IMR-90 (cell line): Measurements from ENCODE around the gene VPS26A. TPM values are rescaled to one million over a fixed set of nuclear protein-coding genes. Genes with fewer than 3 reads are reported as not detected.

Source experiments
- ATAC-seq: fragments of 200-7000 bp; cut with Tn5 transposase; 2 replicates; pipeline ENCODE4 v1.9.1; 2020; ENCODE audit warnings: low read depth, mild to moderate bottlenecking, moderate library complexity
- BruUV-seq: library from RNA; stranded (reverse); fragments of 400-500 nt; replicated peaks from 2 replicates; lab custom pipeline; 2021; lab: Mats Ljungman, UMichigan
- CTCF ChIA-PET: fragments of 300-600 bp; formaldehyde crosslinking; extraction: SDS; loops from one replicate; lab custom pipeline; 2021; ENCODE audit warnings: antibody characterized with exemption; lab: Yijun Ruan, JAX
- POLR2A ChIA-PET: fragments of 300-600 bp; sonication (Branson Sonifier 250); formaldehyde crosslinking; loops from one replicate; lab custom pipeline; 2022; ENCODE audit warnings: antibody characterized with exemption; ENCODE audit not compliant: unreplicated experiment; lab: Charles Lee
- DNase-seq: peaks from one replicate; pipeline ENCODE4 v3.0.0; 2013
- H2AFZ ChIP-seq: replicated peaks from 2 replicates; pipeline ENCODE3; 2013; ENCODE audit warnings: low read length, mild to moderate bottlenecking; ENCODE audit not compliant: poor library complexity
- H2AK5ac ChIP-seq: 2 replicates; pipeline ENCODE4 v1.6.1; 2013; ENCODE audit warnings: low read depth, low read length, inconsistent platforms
- H2AK9ac ChIP-seq: replicated peaks from 2 replicates; pipeline ENCODE3; 2013; ENCODE audit warnings: mild to moderate bottlenecking, low read depth, low read length, moderate library complexity; ENCODE audit not compliant: poor library complexity
- H2BK120ac ChIP-seq: 2 replicates; pipeline ENCODE4 v1.6.1; 2013; ENCODE audit warnings: low read depth, low read length, inconsistent platforms
- H2BK15ac ChIP-seq: 3 replicates; pipeline ENCODE4 v1.6.1; 2013; ENCODE audit warnings: low read depth, low read length, inconsistent platforms
- H2BK20ac ChIP-seq: 2 replicates; pipeline ENCODE4 v1.6.1; 2013; ENCODE audit warnings: low read depth, mild to moderate bottlenecking, inconsistent platforms, low read length, moderate library complexity
- H2BK5ac ChIP-seq: 2 replicates; pipeline ENCODE4 v1.6.1; 2013; ENCODE audit warnings: mild to moderate bottlenecking, low read depth, low read length, inconsistent platforms; ENCODE audit not compliant: poor library complexity, severe bottlenecking
- H3K14ac ChIP-seq: replicated peaks from 2 replicates; pipeline ENCODE4 v1.6.1; 2013; ENCODE audit warnings: low read depth, low read length, inconsistent platforms
- H3K18ac ChIP-seq: 2 replicates; pipeline ENCODE4 v1.6.1; 2013; ENCODE audit warnings: low read depth, low read length, control low read depth
- H3K23ac ChIP-seq: 2 replicates; pipeline ENCODE4 v1.6.1; 2013; ENCODE audit warnings: low read depth, low read length, inconsistent platforms
- H3K27ac ChIP-seq: 2 replicates; pipeline ENCODE4 v1.5.1; 2013; ENCODE audit warnings: mild to moderate bottlenecking, control low read depth, low read length; ENCODE audit not compliant: insufficient read depth
- H3K27me3 ChIP-seq: 2 replicates; pipeline ENCODE4 v1.6.1; 2013; ENCODE audit warnings: low read length; ENCODE audit not compliant: control insufficient read depth, insufficient read depth
- H3K36me3 ChIP-seq: 2 replicates; pipeline ENCODE4 v1.6.1; 2013; ENCODE audit warnings: low read length, mixed read lengths; ENCODE audit not compliant: control insufficient read depth, insufficient read depth
- H3K4ac ChIP-seq: 2 replicates; pipeline ENCODE4 v1.6.1; 2013; ENCODE audit warnings: low read depth, low read length, inconsistent platforms
- H3K4me1 ChIP-seq: 2 replicates; pipeline ENCODE4 v1.6.1; 2013; ENCODE audit warnings: low read length, mixed read lengths; ENCODE audit not compliant: control insufficient read depth, insufficient read depth
- H3K4me2 ChIP-seq: 2 replicates; pipeline ENCODE4 v1.6.1; 2013; ENCODE audit warnings: low read depth, mild to moderate bottlenecking, control low read depth, low read length, moderate library complexity
- H3K4me3 ChIP-seq: 2 replicates; pipeline ENCODE4 v1.5.1; 2013; ENCODE audit warnings: low read depth, mild to moderate bottlenecking, control low read depth, low read length, moderate library complexity; ENCODE audit not compliant: insufficient read depth
- H3K56ac ChIP-seq: 2 replicates; pipeline ENCODE4 v1.6.1; 2013; ENCODE audit warnings: low read length, inconsistent platforms; ENCODE audit not compliant: insufficient read depth; ENCODE audit errors: extremely low read depth
- H3K79me1 ChIP-seq, 2 experiments: 2 replicates each; pipeline ENCODE4 v1.6.1; 2013; ENCODE audit warnings: low read length in 2 of 2, inconsistent platforms in 1 of 2, low read depth in 1 of 2
- H3K9ac ChIP-seq: 2 replicates; pipeline ENCODE4 v1.6.1; 2013; ENCODE audit warnings: low read depth, low read length, control low read depth
- H3K9me1 ChIP-seq: 2 replicates; pipeline ENCODE4 v1.6.1; 2013; ENCODE audit warnings: low read length, inconsistent platforms; ENCODE audit not compliant: insufficient read depth
- H3K9me3 ChIP-seq: 2 replicates; pipeline ENCODE4 v1.6.1; 2013; ENCODE audit warnings: low read length; ENCODE audit not compliant: control insufficient read depth, insufficient read depth
- H4K20me1 ChIP-seq: 2 replicates; pipeline ENCODE4 v1.6.1; 2013; ENCODE audit warnings: low read length, inconsistent platforms; ENCODE audit not compliant: insufficient read depth
- H4K5ac ChIP-seq: 2 replicates; pipeline ENCODE4 v1.6.1; 2013; ENCODE audit warnings: mild to moderate bottlenecking, low read depth, low read length, control low read depth
- H4K8ac ChIP-seq, 2 experiments: 2 replicates each; pipeline ENCODE4 v1.6.1; 2013; ENCODE audit warnings: low read depth in 2 of 2, low read length in 2 of 2, control low read depth in 1 of 2, inconsistent platforms in 1 of 2
- H4K91ac ChIP-seq: 2 replicates; pipeline ENCODE4 v1.6.1; 2013; ENCODE audit warnings: low read depth, low read length, inconsistent platforms; ENCODE audit not compliant: insufficient read depth
- BHLHE40 ChIP-seq: fragments of 150-350 bp; IDR thresholded peaks from 2 replicates; pipeline ENCODE4 v1.6.1; 2016; ENCODE audit warnings: mild to moderate bottlenecking, low read depth, low read length
- CEBPB ChIP-seq: IDR thresholded peaks from 2 replicates; pipeline ENCODE4 v1.6.1; 2012; ENCODE audit warnings: low read depth, low read length, improper control_type of control experiment
- CHD1 ChIP-seq: IDR thresholded peaks from 2 replicates; pipeline ENCODE4 v1.6.1; 2012; ENCODE audit warnings: low read depth, low read length, improper control_type of control experiment
- MAZ ChIP-seq: IDR thresholded peaks from 2 replicates; pipeline ENCODE4 v1.6.1; 2012; ENCODE audit warnings: low read depth, mild to moderate bottlenecking, low read length, improper control_type of control experiment, moderate library complexity, borderline replicate concordance
- MXI1 ChIP-seq: IDR thresholded peaks from 2 replicates; pipeline ENCODE4 v1.6.1; 2012; ENCODE audit warnings: low read depth, mild to moderate bottlenecking, low read length, moderate library complexity, borderline replicate concordance
- NFE2L2 ChIP-seq: fragments of 150-350 bp; IDR thresholded peaks from 2 replicates; pipeline ENCODE4 v1.6.1; 2016; ENCODE audit warnings: low read depth, mild to moderate bottlenecking, low read length
- POLR2A ChIP-seq: IDR thresholded peaks from 2 replicates; pipeline ENCODE4 v1.6.1; 2012; ENCODE audit warnings: mild to moderate bottlenecking, low read depth, low read length
- RCOR1 ChIP-seq: IDR thresholded peaks from 2 replicates; pipeline ENCODE4 v1.6.1; 2012; ENCODE audit warnings: mild to moderate bottlenecking, low read length, improper control_type of control experiment; ENCODE audit not compliant: insufficient replicate concordance
- SMC3 ChIP-seq: fragments of 150-350 bp; IDR thresholded peaks from 2 replicates; pipeline ENCODE4 v1.6.1; 2016; ENCODE audit warnings: low read depth, mild to moderate bottlenecking, antibody characterized with exemption, low read length, moderate library complexity
- WGBS, 2 experiments: methylation state at CpG; one replicate each; pipeline versions ENCODE4 v1.1.5 to v1.1.7; 2013; ENCODE audit warnings: missing lambda C conversion rate in 2 of 2; ENCODE audit not compliant: insufficient read length in 1 of 2; ENCODE audit errors: extremely low coverage in 2 of 2; 5-methylcytosine and 5-hydroxymethylcytosine counted together
- dilution Hi-C: fragments of 300-500 bp; cut with HindIII; formaldehyde crosslinking; loops from one replicate; pipeline ENCODE4 v1.14.3; 2018; ENCODE audit warnings: low sequenced_read_pairs; ENCODE audit not compliant: unreplicated experiment
- in situ Hi-C: fragments of 300-500 bp; cut with MboI; formaldehyde crosslinking; loops from 3 replicates; pipeline ENCODE4 v1.14.3; 2019; ENCODE audit warnings: low sequenced_read_pairs, inconsistent platforms, mixed read lengths
- intact Hi-C: fragments of 100-400 bp; cut with micrococcal nuclease; formaldehyde crosslinking; loops from 2 replicates; pipeline ENCODE4 v1.10.0; 2022
- polyA plus RNA-seq, 3 experiments: library from polyadenylated mRNA; depleted of rRNA; stranded (reverse); fragments of >200 nt; gene quantifications; 2 replicates each; pipeline ENCODE4 v1.2.3, GENCODE V29; 2012; ENCODE audit warnings: low replicate concordance in 1 of 3
- total RNA-seq: library from RNA; depleted of rRNA; stranded (reverse); fragments of >200 nt; gene quantifications from 2 replicates; pipeline ENCODE4 v1.2.3, GENCODE V29; 2012
- TF ChIP-seq, protein P1 (sequence below): conservative IDR thresholded peaks from 2 replicates; pipeline ENCODE4 v1.5.1; 2012; ENCODE audit warnings: mild to moderate bottlenecking, low read depth, low read length, improper control_type of control experiment
- TF ChIP-seq, protein P2 (sequence below): fragments of 150-350 bp; IDR thresholded peaks from 2 replicates; pipeline ENCODE4 v1.6.1; 2016; ENCODE audit warnings: low read depth, mild to moderate bottlenecking, low read length, moderate library complexity, borderline replicate concordance
- TF ChIP-seq, protein P3 (sequence below): fragments of 150-350 bp; IDR thresholded peaks from 2 replicates; pipeline ENCODE4 v1.6.1; 2017; ENCODE audit warnings: mild to moderate bottlenecking, antibody characterized with exemption, low read length, low read depth

Gene VPS26A
- total and polyA plus RNA-seq, 2 of the 4 experiments (the other 2 are of a cell fraction): 7.2 to 18.7 TPM

DNA sequence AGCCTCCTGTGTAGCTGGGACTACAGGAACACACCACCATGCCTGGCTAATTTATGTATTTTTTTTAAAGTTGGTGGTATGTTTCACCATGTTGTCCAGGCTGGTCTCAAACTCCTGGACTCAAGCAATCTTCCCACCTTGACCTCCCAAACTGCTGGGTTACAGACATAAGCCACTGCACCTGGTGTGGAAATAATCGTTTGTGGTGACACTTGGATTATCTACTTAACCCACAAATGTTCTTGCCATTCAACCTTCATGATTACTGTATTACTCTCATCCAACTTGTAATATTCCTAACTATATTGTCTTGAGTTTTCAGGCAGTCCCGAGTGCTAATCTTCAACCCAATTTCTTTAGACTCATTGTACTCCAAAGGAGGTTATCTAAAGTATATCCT is 45.7 kb upstream of the VPS26A start:
- Histone ChIP-seq H2BK120ac (no peak overlapping the region), H3K4me3 (no peak overlapping the region), H3K27me3 (no peaks in the 10 kb centered on the region), H3K23ac (no peak overlapping the region), H4K5ac (no peak overlapping the region), H3K4me1 (no peaks in the 10 kb centered on the region), H3K4ac (no peak overlapping the region), H3K14ac (no peak overlapping the region), H2BK15ac (no peak overlapping the region), H3K9ac (no peak overlapping the region), H3K79me1 (no peaks in the 10 kb centered on the region), H3K9me3 (no peaks in the 10 kb centered on the region), H3K18ac (no peak overlapping the region), H3K36me3 (no peaks in the 10 kb centered on the region), H3K56ac (no peak overlapping the region), H2AFZ (no peak overlapping the region), H2AK5ac (no peak overlapping the region), H3K9me1 (no peaks in the 10 kb centered on the region; the same call in none of the 2 replicates), H4K8ac (no peak overlapping the region), H4K91ac (no peak overlapping the region), H2BK20ac (no peak overlapping the region), H2BK5ac (no peak overlapping the region), H2AK9ac (no peak overlapping the region), H3K27ac (no peak overlapping the region), H4K20me1 (no peaks in the 10 kb centered on the region), H3K4me2 (no peak overlapping the region)
- BruUV-seq: no TSS peak
- DNase-seq: no peak
- no peak for TF ChIP-seq POLR2A
- TF ChIP-seq CHD1: no peak
- no peak for TF ChIP-seq CEBPB
- TF ChIP-seq, protein P1, sequence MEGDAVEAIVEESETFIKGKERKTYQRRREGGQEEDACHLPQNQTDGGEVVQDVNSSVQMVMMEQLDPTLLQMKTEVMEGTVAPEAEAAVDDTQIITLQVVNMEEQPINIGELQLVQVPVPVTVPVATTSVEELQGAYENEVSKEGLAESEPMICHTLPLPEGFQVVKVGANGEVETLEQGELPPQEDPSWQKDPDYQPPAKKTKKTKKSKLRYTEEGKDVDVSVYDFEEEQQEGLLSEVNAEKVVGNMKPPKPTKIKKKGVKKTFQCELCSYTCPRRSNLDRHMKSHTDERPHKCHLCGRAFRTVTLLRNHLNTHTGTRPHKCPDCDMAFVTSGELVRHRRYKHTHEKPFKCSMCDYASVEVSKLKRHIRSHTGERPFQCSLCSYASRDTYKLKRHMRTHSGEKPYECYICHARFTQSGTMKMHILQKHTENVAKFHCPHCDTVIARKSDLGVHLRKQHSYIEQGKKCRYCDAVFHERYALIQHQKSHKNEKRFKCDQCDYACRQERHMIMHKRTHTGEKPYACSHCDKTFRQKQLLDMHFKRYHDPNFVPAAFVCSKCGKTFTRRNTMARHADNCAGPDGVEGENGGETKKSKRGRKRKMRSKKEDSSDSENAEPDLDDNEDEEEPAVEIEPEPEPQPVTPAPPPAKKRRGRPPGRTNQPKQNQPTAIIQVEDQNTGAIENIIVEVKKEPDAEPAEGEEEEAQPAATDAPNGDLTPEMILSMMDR: no peak
- TF ChIP-seq, protein P2, sequence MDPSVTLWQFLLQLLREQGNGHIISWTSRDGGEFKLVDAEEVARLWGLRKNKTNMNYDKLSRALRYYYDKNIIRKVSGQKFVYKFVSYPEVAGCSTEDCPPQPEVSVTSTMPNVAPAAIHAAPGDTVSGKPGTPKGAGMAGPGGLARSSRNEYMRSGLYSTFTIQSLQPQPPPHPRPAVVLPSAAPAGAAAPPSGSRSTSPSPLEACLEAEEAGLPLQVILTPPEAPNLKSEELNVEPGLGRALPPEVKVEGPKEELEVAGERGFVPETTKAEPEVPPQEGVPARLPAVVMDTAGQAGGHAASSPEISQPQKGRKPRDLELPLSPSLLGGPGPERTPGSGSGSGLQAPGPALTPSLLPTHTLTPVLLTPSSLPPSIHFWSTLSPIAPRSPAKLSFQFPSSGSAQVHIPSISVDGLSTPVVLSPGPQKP: no peak
- no peak for TF ChIP-seq NFE2L2
- no peak for TF ChIP-seq BHLHE40
- TF ChIP-seq, protein P3, sequence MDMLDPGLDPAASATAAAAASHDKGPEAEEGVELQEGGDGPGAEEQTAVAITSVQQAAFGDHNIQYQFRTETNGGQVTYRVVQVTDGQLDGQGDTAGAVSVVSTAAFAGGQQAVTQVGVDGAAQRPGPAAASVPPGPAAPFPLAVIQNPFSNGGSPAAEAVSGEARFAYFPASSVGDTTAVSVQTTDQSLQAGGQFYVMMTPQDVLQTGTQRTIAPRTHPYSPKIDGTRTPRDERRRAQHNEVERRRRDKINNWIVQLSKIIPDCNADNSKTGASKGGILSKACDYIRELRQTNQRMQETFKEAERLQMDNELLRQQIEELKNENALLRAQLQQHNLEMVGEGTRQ: no peak
- TF ChIP-seq MAZ: no peak
- no peak for TF ChIP-seq RCOR1
- TF ChIP-seq SMC3: no peak
- TF ChIP-seq MXI1: no peak
- in situ Hi-C loops (no loop called here), intact Hi-C loops (no loop called here), dilution Hi-C loops (no loop called here)
- ATAC-seq: no peak
- CTCF ChIA-PET: no interaction called here
- POLR2A ChIA-PET: no interaction called here
- no CpG with 5 or more reads among the region's 2 CpGs for WGBS, 2 experiments
